ENCODE data around the gene CST11. TPM values are rescaled to one million over a fixed set of nuclear protein-coding genes. Genes with fewer than 3 reads are reported as not detected.

Gene CST11
- total and polyA plus RNA-seq, 7 experiments from 2014 or later = not detected

DNA sequence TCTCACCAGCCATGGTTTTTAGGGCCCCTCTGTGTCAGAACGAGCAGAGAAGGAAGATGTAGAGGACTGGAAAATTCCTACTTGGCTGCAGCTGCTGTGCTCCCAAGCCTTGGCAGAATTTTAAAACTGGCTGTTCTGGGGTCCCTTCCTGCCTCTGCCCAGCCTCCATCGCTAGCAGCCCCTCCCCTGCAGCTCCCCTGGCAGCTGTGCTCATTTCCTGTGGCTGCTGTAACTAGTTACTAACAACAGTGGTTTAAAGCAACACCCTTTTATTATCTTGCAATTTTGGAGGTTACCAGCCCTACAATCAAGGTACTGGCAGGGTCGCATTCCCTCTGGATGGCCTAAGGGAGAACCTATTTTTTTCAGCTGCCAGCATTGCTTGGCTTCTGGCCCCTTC lies 3.7 kb upstream of the CST11 start:
- Mint-ChIP-seq H3K4me1 (peaks cover 9 to 17% (median 13%) of the 10 kb centered on the region in 7 donors), H3K27me3 (peaks cover 0 to 5% (median 0%) of the 10 kb centered on the region in 5 donors), H3K36me3 (no peaks in the 10 kb centered on the region), H3K27ac (peak overlapping the region in 2 of 9 donors; percentile 36 to 48), H3K4me3 (peak overlapping the region in 1 of 10 donors; percentile 11), H3K9me3 (peaks cover 0 to 1% (median 0%) of the 10 kb centered on the region in 11 donors)
- no peaks in the 10 kb centered on the region for H3K27me3 ChIP-seq (ENCODE audit: control insufficient read depth in 2 of 2, insufficient read depth in 2 of 2, low read length in 2 of 2)
- ChIA-PET POLR2A (no interaction called here), CTCF (no interaction called here)
- intact Hi-C loops (cut with micrococcal nuclease) = no loop called here
- peaks cover 0 to 22% of the 10 kb centered on the region in 2 donors for H3K4me1 ChIP-seq (ENCODE audit: control insufficient read depth in 2 of 2, insufficient read depth in 2 of 2, low read length in 2 of 2)
- H3K27ac ChIP-seq (ENCODE audit: low read depth, low read length) = no peak overlapping the region
- H3K36me3 ChIP-seq (ENCODE audit: control insufficient read depth in 2 of 3, insufficient read depth in 3 of 3, low read length in 3 of 3) = no peaks in the 10 kb centered on the region
- no peaks in the 10 kb centered on the region for H3K9me3 ChIP-seq (ENCODE audit: control insufficient read depth in 2 of 3, low read length in 3 of 3)
- H3K4me3 ChIP-seq (ENCODE audit: low read length) = peak overlapping the region; percentile 32
- DNase-seq (no peak), ATAC-seq (peak; percentile 71)

DNA sequence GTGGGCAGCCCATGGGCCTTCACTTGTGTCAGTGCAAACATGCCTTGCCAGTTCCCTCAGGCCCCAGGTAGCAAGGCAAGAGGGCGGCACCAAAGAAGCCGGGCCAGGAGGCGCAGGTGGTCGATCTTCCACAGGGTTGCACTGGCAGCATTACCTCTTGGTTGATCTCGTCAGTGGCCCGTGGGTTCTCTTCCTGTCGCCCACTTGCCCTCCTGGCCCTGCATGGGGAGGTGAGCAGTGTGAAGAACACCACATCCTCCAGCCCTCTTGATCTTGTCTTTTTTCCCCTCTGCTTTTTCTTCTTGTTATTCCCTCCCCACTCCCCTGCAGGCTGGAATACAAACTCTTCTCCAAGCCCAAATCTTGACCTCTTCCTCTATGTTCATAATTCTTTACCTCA lies 3.0 kb upstream of the CST11 start:
- DNase-seq (no peak), ATAC-seq (no peak)
- ChIA-PET POLR2A (no interaction called here), CTCF (no interaction called here)
- peaks cover 0 to 3% (median 0%) of the 10 kb centered on the region in 11 donors for H3K9me3 Mint-ChIP-seq
- peaks cover 0 to 9% (median 5%) of the 10 kb centered on the region in 5 donors for H3K27me3 Mint-ChIP-seq
- peak overlapping the region in 1 of 10 donors; percentile 11 for H3K4me3 Mint-ChIP-seq
- Histone ChIP-seq H3K4me3 (ENCODE audit: low read length) (no peak overlapping the region), H3K4me1 (ENCODE audit: control insufficient read depth in 2 of 2, insufficient read depth in 2 of 2, low read length in 2 of 2) (peaks cover 0 to 22% of the 10 kb centered on the region in 2 donors), H3K36me3 (ENCODE audit: control insufficient read depth in 2 of 3, insufficient read depth in 3 of 3, low read length in 3 of 3) (no peaks in the 10 kb centered on the region), H3K27ac (ENCODE audit: low read depth, low read length) (no peak overlapping the region), H3K27me3 (ENCODE audit: control insufficient read depth in 2 of 2, insufficient read depth in 2 of 2, low read length in 2 of 2) (no peaks in the 10 kb centered on the region), H3K9me3 (ENCODE audit: control insufficient read depth in 2 of 3, low read length in 3 of 3) (no peaks in the 10 kb centered on the region)
- intact Hi-C loops (cut with micrococcal nuclease) = no loop called here
- no peaks in the 10 kb centered on the region for H3K36me3 Mint-ChIP-seq
- peaks cover 9 to 17% (median 13%) of the 10 kb centered on the region in 7 donors for H3K4me1 Mint-ChIP-seq
- no peak overlapping the region for H3K27ac Mint-ChIP-seq

DNA sequence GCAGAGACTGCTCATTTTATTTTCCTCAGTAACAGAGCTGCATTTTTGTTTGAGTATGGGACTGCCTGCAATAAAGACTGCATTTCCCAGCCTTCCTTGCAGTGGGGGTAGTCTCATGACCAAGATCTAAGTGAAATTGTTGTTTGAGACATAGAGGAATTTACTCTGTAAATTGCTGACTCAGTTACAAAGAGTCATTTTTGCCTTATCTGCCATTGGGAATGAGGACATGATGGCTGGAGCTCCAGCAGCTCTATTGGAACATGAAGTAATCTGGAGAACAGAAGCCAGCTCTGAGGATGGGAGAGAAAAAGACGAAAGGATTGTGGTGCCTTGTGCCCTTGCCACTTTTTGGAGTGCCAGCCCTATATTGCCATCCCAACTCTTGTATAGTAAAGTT lies 2.1 kb upstream of the CST11 start:
- Histone ChIP-seq H3K4me1 (ENCODE audit: control insufficient read depth in 2 of 2, insufficient read depth in 2 of 2, low read length in 2 of 2) (peaks cover 0 to 22% of the 10 kb centered on the region in 2 donors), H3K36me3 (ENCODE audit: control insufficient read depth in 2 of 3, insufficient read depth in 3 of 3, low read length in 3 of 3) (no peaks in the 10 kb centered on the region), H3K9me3 (ENCODE audit: control insufficient read depth in 2 of 3, low read length in 3 of 3) (no peaks in the 10 kb centered on the region), H3K27ac (ENCODE audit: low read depth, low read length) (no peak overlapping the region), H3K27me3 (ENCODE audit: control insufficient read depth in 2 of 2, insufficient read depth in 2 of 2, low read length in 2 of 2) (no peaks in the 10 kb centered on the region), H3K4me3 (ENCODE audit: low read length) (no peak overlapping the region)
- no peak for DNase-seq
- ATAC-seq = no peak
- Mint-ChIP-seq H3K36me3 (no peaks in the 10 kb centered on the region), H3K27me3 (peaks cover 0 to 9% (median 5%) of the 10 kb centered on the region in 5 donors), H3K9me3 (peaks cover 0 to 3% (median 0%) of the 10 kb centered on the region in 11 donors), H3K4me1 (peaks cover 9 to 17% (median 13%) of the 10 kb centered on the region in 7 donors), H3K27ac (no peak overlapping the region), H3K4me3 (no peak overlapping the region)
- CTCF ChIA-PET = no interaction called here
- intact Hi-C loops (cut with micrococcal nuclease) = no loop called here
- POLR2A ChIA-PET = no interaction called here

DNA sequence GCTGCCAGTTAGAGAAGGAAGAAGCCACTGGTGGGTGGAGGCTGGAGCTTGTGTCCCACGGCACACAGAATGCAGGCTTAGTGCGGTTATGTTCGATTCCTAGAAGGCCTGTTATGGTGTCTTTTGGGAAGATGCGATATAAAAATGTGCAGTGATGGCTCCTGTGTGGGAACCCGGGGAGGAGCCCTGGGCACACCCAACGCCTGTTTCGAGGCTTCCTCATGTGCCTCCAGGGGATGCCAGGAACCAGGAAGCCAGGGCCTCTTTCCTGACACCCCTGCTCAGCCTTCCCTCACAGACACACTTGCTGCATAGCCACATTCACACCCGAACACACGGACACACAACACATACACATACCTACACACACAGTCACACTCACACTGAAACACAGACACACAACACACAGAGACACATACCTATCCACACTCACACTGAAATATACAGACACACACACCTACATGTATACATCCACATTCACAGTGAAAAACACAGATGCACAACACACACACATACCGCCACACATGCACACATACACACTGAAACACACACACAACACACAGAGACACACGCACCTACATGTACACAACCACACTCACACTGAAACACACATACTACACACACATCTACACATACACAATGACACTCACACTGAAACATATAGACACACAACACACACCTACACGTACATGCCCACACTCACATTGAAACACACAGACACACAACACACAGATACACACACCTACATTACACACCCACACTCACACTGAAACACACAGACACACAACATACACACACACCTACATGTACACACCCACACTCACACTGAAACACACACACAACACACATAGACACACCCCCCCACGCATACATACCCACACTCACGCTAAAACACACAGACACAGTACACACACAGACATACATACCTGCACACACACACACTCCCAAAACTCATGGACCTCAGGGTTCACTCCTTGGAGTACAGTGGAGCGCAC lies 1.2 kb upstream of the CST11 start:
- peaks cover 9 to 22% (median 15%) of the 10 kb centered on the region in 7 donors for H3K4me1 Mint-ChIP-seq
- no peak overlapping the region for H3K4me3 Mint-ChIP-seq
- H3K27ac Mint-ChIP-seq = no peak overlapping the region
- Histone ChIP-seq H3K9me3 (ENCODE audit: control insufficient read depth in 2 of 3, low read length in 3 of 3) (no peaks in the 10 kb centered on the region), H3K4me1 (ENCODE audit: control insufficient read depth in 2 of 2, insufficient read depth in 2 of 2, low read length in 2 of 2) (peaks cover 0 to 22% of the 10 kb centered on the region in 2 donors), H3K27ac (ENCODE audit: low read depth, low read length) (no peak overlapping the region), H3K27me3 (ENCODE audit: control insufficient read depth in 2 of 2, insufficient read depth in 2 of 2, low read length in 2 of 2) (no peaks in the 10 kb centered on the region), H3K4me3 (ENCODE audit: low read length) (no peak overlapping the region), H3K36me3 (ENCODE audit: control insufficient read depth in 2 of 3, insufficient read depth in 3 of 3, low read length in 3 of 3) (no peaks in the 10 kb centered on the region)
- ChIA-PET POLR2A (no interaction called here), CTCF (no interaction called here)
- peaks cover 0 to 1% (median 0%) of the 10 kb centered on the region in 11 donors for H3K9me3 Mint-ChIP-seq
- DNase-seq (no peak), ATAC-seq (no peak)
- intact Hi-C loops (cut with micrococcal nuclease) = no loop called here
- peaks cover 0 to 8% (median 5%) of the 10 kb centered on the region in 5 donors for H3K27me3 Mint-ChIP-seq
- H3K36me3 Mint-ChIP-seq = no peaks in the 10 kb centered on the region

DNA sequence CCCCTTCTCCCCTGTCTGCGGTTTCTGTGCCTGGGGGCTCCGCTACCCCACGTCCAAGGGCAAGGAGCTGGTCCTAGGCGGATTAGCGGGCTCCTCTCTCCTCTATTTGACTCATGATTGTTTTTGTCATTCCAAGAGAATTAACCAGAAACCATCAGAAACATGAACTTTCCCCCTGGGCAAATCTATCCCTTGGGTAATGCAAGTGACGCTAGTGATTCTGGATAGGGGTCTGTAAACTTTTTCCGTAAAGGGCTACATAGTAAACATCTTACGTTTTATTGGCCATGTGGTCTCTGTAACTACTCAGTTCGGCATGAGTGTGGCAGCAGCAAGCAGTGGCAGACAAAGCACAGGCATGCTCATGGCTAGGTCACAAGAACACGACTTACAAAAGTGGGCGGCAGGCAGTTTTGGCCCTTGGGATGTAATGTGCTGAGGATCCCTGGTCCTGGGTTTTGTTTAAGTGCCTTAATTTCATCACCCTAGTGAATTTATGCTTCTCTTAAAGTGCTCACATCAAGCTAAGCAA lies 654 bp downstream of the CST11 start:
- peaks cover 0 to 1% (median 0%) of the 10 kb centered on the region in 11 donors for H3K9me3 Mint-ChIP-seq
- no peak overlapping the region for H3K27ac ChIP-seq (ENCODE audit: low read depth, low read length)
- no peak for DNase-seq

DNA sequence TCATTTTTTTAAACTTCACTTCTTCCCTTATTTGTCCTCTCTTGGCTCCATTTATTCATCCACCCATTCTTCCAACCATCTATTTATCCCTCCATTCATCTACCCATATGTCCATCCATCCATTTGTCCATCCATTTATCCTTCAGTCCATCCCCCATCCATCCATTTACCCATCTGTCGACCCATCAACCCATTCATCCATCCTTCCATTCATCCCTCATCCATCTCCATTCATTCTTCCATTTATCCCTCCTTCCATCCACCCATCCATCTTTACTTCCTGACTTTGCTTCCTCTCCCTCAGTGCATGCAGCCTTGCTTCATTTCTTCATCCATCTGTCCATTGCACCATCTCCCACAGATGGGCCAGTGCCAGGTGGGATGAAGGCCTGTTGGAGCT lies 1.8 kb downstream of the CST11 start:
- DNase-seq (no peak), ATAC-seq (no peak)
- Mint-ChIP-seq H3K36me3 (no peaks in the 10 kb centered on the region), H3K27ac (no peak overlapping the region), H3K4me1 (peaks cover 0 to 12% (median 3%) of the 10 kb centered on the region in 7 donors), H3K9me3 (peaks cover 0 to 1% (median 0%) of the 10 kb centered on the region in 11 donors), H3K4me3 (no peak overlapping the region), H3K27me3 (peaks cover 0 to 6% (median 5%) of the 10 kb centered on the region in 5 donors)
- H3K27me3 ChIP-seq (ENCODE audit: control insufficient read depth in 2 of 2, insufficient read depth in 2 of 2, low read length in 2 of 2) = no peaks in the 10 kb centered on the region
- POLR2A ChIA-PET = no interaction called here
- intact Hi-C loops (cut with micrococcal nuclease) = no loop called here
- no peak overlapping the region for H3K27ac ChIP-seq (ENCODE audit: low read depth, low read length)
- no peaks in the 10 kb centered on the region for H3K9me3 ChIP-seq (ENCODE audit: control insufficient read depth in 2 of 3, low read length in 3 of 3)
- CTCF ChIA-PET = no interaction called here
- H3K36me3 ChIP-seq (ENCODE audit: control insufficient read depth in 2 of 3, insufficient read depth in 3 of 3, low read length in 3 of 3) = no peaks in the 10 kb centered on the region
- H3K4me1 ChIP-seq (ENCODE audit: control insufficient read depth in 2 of 2, insufficient read depth in 2 of 2, low read length in 2 of 2) = peaks cover 0 to 2% of the 10 kb centered on the region in 2 donors
- H3K4me3 ChIP-seq (ENCODE audit: low read length) = no peak overlapping the region

More for the DNA sequence above, 654 bp downstream of the CST11 start:
- ChIA-PET CTCF (no interaction called here), POLR2A (no interaction called here)
- Mint-ChIP-seq H3K27ac (no peak overlapping the region), H3K36me3 (no peaks in the 10 kb centered on the region), H3K27me3 (peaks cover 0 to 6% (median 5%) of the 10 kb centered on the region in 5 donors), H3K4me1 (peaks cover 8 to 22% (median 13%) of the 10 kb centered on the region in 7 donors), H3K4me3 (no peak overlapping the region)
- ATAC-seq = no peak
- intact Hi-C loops (cut with micrococcal nuclease) = no loop called here
- Histone ChIP-seq H3K4me1 (ENCODE audit: control insufficient read depth in 2 of 2, insufficient read depth in 2 of 2, low read length in 2 of 2) (peaks cover 0 to 14% of the 10 kb centered on the region in 2 donors), H3K9me3 (ENCODE audit: control insufficient read depth in 2 of 3, low read length in 3 of 3) (no peaks in the 10 kb centered on the region), H3K4me3 (ENCODE audit: low read length) (no peak overlapping the region), H3K36me3 (ENCODE audit: control insufficient read depth in 2 of 3, insufficient read depth in 3 of 3, low read length in 3 of 3) (no peaks in the 10 kb centered on the region), H3K27me3 (ENCODE audit: control insufficient read depth in 2 of 2, insufficient read depth in 2 of 2, low read length in 2 of 2) (no peaks in the 10 kb centered on the region)
